Stimulated activated CD4-positive, alpha-beta T cell treated with anti-CD3 and anti-CD28 coated beads, Interleukin-1b, Interleukin-23, amount 100 ng/mL, for 24 hours (primary cell): Measurements from ENCODE around the gene SLC39A6.
"Not testable (repeated sequence)": the region's sequence is repeated elsewhere in the genome, so short reads cannot be mapped to it uniquely, and the experiment has no call there.

Source experiments
- DNase-seq, 4 experiments: peaks; one replicate each; pipeline ENCODE4 v3.0.0-alpha.2; 2020; ENCODE audit warnings: low read depth in 4 of 4, low spot score in 1 of 4

Gene SLC39A6

DNA sequence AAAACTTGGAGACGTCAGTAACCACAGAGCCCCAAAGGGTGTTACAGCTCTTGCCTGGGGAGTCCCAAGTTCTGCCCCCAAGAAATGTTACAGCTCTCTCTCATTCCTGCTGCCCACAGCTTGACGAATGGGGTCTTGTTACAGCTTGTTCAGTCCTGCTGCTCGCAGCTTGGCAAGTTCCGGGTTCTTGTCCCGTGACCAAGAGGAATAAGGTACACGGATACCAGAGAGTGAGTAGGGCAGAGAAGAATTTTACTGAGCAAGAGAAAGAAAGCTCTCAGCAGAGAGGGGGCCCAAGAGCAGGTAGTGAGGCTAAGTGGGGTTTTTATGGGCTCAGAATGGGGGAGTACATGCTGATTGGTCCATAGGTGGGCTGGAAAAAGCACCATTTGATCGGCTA lies 27.2 kb downstream of the SLC39A6 start:
- no peak for DNase-seq

DNA sequence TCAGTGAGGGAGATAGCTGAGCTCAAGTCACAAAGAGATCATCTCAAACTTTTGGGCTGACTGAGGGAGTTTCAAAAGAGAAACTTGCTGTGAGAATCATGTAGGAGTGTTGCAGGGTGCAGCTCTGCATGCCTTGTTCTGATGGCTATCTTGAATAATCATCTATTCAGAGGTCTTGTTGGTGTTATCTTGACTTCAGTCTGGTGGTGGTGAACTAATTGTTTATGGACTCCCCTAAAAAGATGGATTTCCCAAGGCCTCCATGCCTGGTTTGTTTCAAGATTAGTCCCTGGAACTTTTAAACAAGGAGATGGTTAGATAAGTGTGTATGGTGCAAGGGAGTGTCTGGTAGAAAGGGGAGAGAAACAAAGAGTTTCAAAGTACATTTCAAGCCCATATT lies 29.8 kb downstream of the SLC39A6 start:
- no peak for DNase-seq

DNA sequence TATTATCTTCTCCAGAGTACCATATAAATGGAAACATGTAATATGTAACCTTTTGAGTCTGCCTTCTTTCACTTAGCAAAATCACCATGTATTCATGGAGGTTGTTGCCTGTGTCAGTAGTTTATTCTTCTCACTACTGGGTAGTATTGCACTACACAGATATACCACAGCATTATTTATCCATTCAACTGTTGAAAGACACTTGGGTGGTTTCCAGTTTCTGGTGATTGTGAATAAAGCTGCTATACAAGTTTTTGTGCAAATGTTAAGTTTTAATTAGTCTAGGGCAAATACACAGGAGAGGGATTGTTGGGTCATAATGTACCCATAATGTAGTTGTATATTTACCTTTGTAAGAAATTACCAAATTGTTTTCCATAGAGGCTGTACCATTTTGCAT lies 32.2 kb downstream of the SLC39A6 start:
- no peak for DNase-seq

DNA sequence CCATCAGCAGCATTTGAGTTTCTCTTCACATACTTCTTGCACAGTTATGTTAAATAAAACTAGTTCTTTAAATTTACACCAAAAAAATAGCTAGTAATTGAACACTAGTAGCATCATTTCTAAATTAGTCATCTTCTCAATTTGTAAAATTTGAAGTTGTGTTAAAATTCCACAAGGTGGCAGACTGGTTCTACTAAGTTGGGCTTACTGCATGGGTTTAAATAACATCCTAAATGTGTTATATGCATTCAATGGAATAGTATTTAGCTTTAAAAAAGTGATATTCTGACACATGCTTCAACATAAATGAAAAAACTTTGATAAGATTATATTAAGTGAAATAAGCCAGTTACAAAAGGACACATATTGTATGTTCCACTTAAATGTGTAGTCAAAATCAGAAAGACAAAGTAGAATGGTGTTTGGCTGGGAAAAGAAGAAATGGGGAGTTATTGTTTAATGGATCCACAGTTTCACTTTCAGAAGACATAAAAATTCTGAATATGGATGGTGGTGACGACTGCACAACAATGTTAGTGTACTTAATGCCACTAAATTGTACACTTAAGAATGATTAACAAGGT lies 33.1 kb downstream of the SLC39A6 start:
- no peak for DNase-seq

DNA sequence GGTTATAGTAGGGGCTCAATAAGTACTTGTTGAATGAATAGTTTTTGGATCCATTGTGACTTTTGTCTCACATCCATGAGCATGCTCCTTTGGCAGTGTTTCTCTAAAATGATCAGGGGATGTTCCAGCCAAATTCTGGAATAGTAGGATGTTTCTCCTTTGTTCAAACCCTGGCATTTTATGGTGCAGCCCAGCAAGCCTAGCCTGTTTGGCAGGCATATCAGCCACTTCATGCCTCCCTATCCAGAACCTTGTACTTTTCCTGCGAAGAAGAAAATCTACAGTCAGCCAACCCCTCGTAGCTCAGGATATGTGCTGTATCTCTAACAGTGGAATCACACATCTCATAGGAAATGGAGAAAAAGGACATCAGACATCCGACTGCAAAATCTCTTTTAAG lies 34.7 kb downstream of the SLC39A6 start:
- no peak for DNase-seq

DNA sequence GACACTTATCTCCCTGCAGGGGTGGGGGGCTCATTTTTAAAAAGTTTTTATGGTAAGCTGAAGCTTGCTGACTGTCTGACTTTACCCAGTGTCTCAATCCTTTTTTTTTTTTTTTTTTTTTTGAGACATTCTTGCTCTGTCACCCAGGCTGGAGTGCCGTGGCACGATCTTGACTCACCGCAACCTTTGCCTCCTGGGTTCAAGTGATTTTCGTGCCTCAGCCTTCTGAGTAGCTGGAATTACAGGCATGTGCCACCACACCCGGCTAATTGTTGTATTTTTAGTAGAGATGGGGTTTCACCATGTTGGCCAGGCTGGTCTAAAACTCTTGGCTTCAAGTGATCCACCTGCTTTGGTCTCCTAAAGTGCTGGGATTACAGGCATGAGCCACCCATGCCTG lies 37.0 kb downstream of the SLC39A6 start:
- not testable (repeated sequence) for DNase-seq

DNA sequence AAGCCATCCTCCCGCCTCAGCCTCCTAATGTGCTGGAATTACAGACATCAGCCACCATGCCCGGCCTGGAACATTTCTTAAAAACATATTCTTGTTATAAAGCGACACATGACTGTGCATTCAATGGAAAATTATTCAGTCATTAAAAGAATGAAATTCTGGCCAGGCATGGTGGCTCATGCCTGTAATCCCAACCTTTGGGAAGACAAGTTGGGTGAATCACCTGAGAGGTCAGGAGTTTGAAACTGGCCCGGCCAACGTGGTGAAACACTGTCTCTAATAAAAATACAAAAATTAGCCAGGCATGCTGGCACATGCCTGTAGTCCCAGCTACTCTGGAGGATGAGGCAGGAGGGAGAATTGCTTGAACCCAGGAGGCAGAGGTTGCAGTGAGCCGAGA lies 40.1 kb downstream of the SLC39A6 start:
- DNase-seq = no peak

DNA sequence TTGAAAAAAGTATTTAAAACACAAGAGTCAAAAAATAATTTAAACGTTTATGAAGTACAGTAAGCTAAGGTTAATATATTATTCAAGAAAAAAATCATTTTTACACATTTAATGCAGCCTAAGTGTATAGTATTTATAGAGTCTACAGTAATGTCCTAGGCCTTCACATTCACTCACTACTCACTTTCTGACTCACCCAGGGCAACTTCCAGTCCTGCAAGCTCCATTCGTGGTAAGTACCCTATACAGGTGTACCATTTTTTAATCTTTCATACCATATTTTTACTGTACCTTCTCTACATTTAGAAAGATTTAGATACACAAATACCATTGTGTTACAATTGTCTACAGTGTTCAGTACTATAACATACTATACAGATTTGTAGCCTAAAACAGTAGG lies 40.9 kb downstream of the SLC39A6 start:
- DNase-seq = no peak

DNA sequence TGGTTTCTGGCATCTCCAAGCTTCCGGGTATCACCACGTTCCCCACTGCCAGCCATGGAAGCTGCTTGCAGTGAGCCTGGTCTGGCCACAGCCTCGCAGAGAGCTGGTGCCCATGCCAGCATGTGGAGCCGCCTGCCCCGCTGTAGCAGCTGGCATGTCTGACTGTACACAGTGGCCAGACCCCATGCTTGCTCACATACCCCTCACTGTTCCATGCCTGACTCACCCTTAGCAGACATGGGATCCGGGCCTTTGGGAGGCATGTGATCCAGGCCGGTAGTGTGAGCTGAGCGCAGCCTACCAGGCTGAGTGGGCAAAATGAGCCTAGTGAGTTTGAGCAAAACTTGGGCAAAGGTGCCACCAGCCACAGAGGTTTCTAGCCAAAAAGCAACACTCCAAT lies 43.0 kb downstream of the SLC39A6 start:
- DNase-seq = no peak

DNA sequence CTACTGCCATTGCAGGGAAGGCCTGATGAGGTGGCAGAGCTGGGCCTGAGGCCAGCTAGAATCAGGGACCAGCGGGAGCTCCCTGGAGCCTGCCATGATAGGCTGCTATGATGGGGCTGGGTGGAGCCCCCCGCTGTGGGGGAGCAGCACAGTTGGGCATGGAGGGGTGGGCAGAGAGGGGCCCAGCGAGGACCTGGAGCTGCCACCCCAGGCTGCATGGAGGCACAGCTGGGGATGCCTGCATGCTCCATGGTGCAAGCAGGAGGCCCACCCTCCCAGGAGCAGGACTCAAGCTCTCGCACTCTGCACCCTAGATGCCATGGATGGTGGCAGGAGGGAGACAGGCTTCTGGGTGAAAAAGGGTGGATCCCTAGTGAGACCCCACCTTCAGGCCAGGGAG lies 43.9 kb downstream of the SLC39A6 start:
- no peak for DNase-seq

DNA sequence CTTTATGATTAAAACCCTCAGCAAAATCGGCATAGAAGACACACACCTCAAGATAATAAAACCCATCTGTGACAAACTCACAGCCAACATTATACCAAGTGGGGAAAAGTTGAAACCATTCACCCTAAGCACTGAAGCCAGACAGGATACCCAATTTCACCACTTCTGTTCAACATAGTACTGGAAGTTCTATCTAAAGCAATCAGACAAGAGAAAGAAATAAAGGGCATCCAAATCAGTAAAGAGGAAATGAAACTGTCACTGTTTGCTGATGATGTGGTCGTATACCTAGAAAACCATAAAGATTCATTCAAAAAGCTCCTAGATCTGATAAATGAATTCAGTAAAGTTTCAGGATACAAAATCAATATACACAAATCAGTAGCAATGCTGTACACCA lies 45.4 kb downstream of the SLC39A6 start:
- no peak for DNase-seq

DNA sequence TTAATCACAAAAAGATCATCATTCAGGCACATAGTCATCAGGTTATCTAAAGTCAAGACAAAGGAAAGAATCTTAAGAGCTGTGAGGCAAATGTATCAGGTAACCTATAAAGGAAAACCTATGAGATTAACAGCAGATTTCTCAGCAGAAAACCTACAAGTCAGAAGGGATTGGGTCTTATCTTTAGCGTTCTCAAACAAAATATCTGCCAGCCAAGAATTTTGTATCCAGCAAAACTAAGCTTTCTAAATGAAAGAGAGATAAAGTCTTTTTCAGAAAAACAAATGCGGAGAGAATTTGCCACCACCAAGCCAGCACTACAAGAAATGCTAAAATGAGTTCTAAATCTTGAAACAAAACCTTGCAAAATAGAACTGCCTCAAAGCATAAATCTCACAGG lies 48.0 kb downstream of the SLC39A6 start:
- not testable (repeated sequence) for DNase-seq

DNA sequence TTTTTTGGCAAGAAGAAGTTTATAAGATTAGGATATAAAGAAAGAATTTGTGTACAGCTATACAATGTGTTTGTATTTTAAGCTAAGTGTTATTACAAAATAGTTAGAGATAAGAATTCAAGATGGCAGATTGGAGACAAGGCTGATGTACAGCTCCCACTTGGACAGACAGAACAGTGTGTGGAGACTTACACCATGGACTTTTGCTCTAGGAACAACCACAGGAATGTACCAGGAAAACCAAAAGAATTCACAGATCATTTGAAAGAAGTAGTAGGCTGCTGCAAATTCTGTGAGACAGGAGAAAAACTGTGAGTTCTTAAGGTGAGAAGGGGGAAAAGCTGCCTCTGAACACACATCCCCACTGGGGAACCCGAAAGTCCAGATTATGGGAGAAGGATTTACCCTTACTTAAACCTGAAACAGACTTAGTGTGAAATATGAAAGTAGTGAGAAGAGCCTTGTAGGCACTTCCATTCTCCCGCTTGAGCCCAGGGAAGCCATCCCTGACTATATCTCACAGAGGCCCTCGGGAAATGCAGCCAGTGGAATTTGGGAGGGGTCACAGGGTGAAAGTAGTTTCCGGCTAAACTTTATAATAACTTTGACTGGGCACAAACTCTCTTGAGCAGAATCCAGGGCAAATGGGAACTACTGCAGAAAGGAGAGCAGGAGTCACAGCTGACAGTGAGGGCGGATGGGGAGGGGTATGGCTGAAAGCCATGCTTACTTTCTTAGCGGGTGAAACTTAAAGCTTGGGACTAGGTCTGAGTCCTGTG lies 50.2 kb downstream of the SLC39A6 start:
- no peak for DNase-seq

DNA sequence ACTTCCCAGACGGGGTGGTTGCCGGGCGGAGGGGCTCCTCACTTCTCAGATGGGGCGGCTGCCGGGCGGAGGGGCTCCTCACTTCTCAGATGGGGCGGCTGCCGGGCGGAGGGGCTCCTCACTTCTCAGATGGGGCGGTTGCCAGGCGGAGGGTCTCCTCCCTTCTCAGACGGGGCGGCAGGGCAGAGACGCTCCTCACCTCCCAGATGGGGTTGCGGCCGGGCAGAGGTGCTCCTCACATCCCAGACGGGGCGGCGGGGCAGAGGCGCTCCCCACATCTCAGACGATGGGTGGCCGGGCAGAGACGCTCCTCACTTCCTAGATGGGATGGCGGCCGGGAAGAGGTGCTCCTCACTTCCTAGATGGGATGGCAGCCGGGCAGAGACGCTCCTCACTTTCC lies 51.4 kb downstream of the SLC39A6 start:
- not testable (repeated sequence) for DNase-seq

DNA sequence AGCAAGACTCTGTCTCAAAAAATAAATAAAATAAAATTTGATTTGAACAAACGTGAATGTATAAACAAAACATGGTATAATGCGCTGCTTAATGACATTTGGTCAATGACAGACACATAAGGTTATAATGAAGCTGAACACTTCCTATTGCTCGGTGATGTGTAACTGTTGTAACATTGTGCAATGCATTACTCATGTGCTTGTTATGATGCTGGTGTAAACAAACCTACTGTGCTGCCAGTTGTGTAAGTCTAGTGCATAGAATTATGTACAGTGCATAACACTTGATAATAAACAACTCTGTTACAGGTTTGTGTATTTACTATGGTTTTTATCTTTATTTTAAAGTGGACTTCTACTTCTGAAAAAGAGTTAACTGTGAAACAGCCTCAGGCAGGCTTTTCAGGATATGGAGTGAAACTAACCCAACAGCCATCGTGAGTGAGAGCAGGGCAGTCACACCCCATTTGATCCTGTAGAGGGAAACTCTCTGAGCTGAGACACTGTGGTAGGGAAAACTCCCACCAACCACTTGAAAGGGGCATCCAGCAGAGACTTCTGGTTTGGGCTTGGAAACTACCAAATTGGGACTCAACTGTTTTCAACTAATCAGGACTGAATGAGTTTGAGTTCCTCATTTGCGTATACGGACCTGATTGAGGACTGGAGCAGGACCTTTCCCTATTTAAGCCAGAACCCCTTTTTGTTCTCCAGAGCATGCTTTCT lies 53.1 kb downstream of the SLC39A6 start:
- DNase-seq = no peak

DNA sequence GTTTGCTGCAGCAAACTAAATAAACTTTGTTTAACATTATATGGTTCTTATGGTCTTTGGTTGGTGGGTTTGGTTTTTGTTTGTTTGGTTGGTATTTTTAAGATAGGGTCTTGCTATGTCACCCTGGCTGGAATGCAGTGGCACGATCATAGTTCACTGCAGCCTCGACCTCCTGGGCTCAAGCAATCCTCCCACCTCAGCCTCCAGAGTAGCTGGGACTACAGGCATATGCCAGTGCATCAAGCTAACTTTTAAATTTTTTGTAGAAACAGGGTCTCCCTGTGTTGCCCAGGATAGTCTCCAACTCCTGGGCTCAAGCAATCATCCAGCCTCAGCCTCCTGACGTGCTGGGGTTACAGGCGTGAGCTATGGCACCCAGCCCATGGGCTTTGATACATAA lies 54.7 kb downstream of the SLC39A6 start:
- no peak for DNase-seq

DNA sequence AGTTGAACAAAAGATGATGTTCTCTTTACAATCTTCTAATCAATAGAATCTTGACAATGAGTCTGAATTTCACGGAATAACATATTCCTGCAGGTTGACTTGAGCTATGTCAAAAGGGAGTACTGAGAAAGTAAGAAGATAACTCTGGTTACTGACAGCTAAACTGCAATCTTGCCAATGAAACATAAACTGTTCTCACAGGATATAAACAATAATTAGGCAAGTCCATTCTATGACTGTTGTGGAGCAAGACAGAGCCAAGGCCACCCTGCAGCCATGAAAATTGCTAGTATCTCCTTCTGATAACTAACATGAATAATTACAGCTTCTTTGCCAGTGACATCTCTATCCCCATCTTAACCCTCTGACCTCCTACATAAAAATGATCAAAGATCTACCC lies 55.5 kb downstream of the SLC39A6 start:
- DNase-seq = no peak

DNA sequence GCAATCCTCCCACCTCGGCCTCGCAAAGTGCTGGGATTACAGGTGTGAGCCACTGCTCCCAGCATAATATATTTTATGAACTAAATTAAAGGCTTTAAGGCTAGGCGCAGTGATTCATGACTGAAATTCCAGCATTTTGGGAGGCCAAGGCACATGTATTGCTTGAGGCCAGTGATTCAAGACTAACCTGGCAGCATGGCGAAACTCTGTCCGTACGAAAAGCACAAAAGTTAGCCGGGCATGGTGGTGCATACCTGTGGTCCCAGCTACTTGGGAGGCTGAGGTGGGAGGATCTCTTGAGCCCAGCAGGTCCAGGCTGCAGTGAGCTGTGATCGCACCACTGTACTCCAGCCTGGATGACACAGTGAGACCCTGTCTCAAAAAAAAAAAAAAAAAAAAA lies 56.7 kb downstream of the SLC39A6 start:
- not testable (repeated sequence) for DNase-seq

DNA sequence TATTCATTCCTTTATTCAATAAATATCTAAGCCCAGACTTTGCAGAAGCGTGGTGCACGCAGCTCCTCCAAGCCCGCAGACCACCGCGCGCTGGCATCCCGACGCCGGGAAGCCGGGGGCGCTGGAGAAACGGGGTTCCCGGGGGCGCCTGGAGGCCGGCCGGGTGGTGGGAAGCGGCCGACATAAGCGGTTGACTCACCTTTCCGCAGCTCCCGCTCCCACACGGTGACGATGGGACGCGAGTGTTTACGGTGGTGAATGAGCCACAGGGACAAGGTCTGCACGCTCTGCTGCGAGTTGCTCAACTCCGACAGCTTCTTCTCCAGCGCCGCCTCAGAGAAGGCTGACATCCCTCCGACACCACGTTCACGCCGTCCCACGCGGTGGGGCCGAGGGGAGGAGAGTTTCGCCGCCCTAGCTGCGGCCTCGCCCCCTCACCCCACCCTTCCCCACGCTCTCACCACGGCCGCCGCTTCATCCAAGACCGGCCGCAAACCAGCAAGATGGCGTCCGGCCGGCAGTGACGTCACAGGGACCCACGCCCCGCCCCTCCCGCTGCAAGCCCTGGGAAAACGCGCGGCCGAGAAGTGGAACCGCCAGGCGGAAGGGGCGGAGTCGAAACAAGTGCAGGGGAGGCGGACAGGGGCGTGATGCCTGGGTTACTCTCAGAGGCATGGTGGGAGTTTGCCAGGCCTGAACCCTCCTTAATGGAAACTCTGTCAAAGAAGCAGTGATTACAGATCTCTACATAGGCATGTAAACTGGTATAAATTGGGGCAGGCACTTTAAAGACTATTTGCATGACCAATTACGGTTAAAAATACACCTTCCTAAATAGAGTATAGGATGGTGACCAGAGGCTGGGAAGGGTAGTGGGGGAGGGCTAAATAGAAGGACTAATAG lies 61.8 kb downstream of the SLC39A6 start, which contains the start of gene RPRD1A:
Gene RPRD1A (minus strand): TSS at position 505 of the 903 bp plus-strand sequence. CDS start 155 bp downstream, at position 350.
- DNase-seq = peak; percentile 97 to 98 (median 98)

DNA sequence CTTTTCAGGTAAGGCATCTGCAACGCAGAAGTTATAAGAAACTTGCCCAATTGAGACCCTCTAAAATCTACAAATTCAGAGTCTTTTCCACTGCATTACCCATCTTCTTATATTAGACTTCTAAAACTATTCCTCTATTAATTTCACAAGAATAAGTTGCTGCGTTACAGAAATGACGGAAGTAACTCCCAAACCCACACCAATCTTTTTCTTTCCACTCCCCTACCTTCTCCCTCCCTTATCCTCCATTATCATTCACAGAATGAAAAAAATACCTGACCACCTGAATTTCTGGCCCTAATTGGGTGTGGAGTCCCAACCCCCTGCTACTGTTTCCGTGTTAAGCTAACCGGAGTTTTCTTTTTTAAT lies 62.5 kb downstream of the SLC39A6 start:
- no peak for DNase-seq

DNA sequence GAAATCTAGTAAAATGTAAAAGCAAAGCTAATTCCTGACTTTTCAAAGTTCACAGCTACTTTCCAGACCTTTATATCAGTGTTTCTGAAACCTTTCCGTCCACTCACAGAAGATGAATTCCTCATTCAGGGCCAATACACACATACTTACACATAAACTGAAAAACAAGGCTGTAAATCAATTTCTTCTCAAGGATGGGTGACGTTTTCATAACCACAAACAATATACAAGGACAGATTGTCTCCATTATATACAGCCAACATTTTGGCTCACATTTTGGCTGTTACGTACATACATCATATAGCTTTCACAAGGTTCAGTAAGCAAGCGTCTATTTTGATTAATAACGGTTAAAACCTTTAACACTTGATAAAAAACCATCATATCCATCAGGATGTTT lies 63.1 kb downstream of the SLC39A6 start:
- DNase-seq = no peak

DNA sequence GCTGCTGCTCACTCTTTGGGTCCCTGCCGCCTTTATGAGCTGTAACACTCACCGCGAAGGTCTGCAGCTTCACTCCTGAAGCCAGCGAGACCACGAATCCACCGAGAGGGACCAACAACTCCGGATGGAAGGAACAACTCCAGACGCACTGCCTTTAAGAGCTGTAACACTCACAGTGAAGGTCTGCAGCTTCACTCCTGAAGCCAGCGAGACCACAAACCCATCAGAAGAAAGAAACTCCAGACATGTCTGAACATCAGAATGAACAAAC lies 64.4 kb downstream of the SLC39A6 start:
- DNase-seq = not testable (repeated sequence)
